CD4-positive, alpha-beta T cell (primary cell): ENCODE results near the gene KCNK1. TPM values are rescaled to one million over a fixed set of nuclear protein-coding genes. Genes with fewer than 3 reads are reported as not detected.

Source experiments
- ATAC-seq: fragments of 200-7000 bp; cut with Tn5 transposase; one replicate; pipeline ENCODE4 v1.10.0; 2022; ENCODE audit warnings: mild to moderate bottlenecking; ENCODE audit not compliant: poor library complexity
- CTCF ChIA-PET: fragments of 350-600 bp; sonication (Branson Sonifier 250); formaldehyde crosslinking; loops from one replicate; lab custom pipeline; 2021; ENCODE audit warnings: antibody characterized with exemption, inconsistent platforms; lab: Charles Lee
- POLR2A ChIA-PET: fragments of 350-600 bp; sonication (Branson Sonifier 250); formaldehyde crosslinking; loops from one replicate; lab custom pipeline; 2021; ENCODE audit warnings: antibody characterized with exemption, inconsistent platforms; lab: Charles Lee
- DNase-seq, 14 experiments: peaks; one replicate each; pipeline ENCODE4 v3.0.0-alpha.2; 2013 to 2020; ENCODE audit warnings: mixed read lengths in 2 of 14
- H3K27ac ChIP-seq, 2 donors: one replicate each; pipeline versions ENCODE4 v1.5.1 to v1.7.0; 2013; ENCODE audit warnings: low read length in 2 of 2, low read depth in 1 of 2, mild to moderate bottlenecking in 1 of 2
- H3K27me3 ChIP-seq, 2 experiments: 1 replicate in 1 of 2; 2 replicates in 1 of 2; pipeline versions ENCODE4 v1.6.1 to v1.7.0; 2013; ENCODE audit warnings: low read length in 2 of 2, control low read depth in 1 of 2, mild to moderate bottlenecking in 1 of 2, moderate library complexity in 1 of 2; ENCODE audit not compliant: insufficient read depth in 2 of 2, control insufficient read depth in 1 of 2
- H3K36me3 ChIP-seq: one replicate; pipeline ENCODE4 v1.6.1; 2013; ENCODE audit warnings: low read length, control low read depth; ENCODE audit not compliant: insufficient read depth
- H3K4me1 ChIP-seq: one replicate; pipeline ENCODE4 v1.6.1; 2013; ENCODE audit warnings: low read length, control low read depth; ENCODE audit not compliant: insufficient read depth
- H3K4me3 ChIP-seq: one replicate; pipeline ENCODE4 v1.5.1; 2013; ENCODE audit warnings: mild to moderate bottlenecking, low read length, moderate library complexity
- H3K9me3 ChIP-seq, 2 experiments: 1 replicate in 1 of 2; 2 replicates in 1 of 2; pipeline versions ENCODE4 v1.6.1 to v1.7.0; 2013; ENCODE audit warnings: low read length in 2 of 2, mild to moderate bottlenecking in 2 of 2, control low read depth in 1 of 2, moderate library complexity in 1 of 2; ENCODE audit not compliant: control insufficient read depth in 1 of 2, insufficient read depth in 1 of 2
- H3K27ac Mint-ChIP-seq: one replicate; pipeline ENCODE4 v1.8.0; 2020; ENCODE audit warnings: mixed read lengths
- H3K27me3 Mint-ChIP-seq: one replicate; pipeline ENCODE4 v1.8.0; 2021; ENCODE audit warnings: mixed read lengths
- H3K36me3 Mint-ChIP-seq: one replicate; pipeline ENCODE4 v1.8.0; 2021; ENCODE audit warnings: low read depth, mixed read lengths
- H3K4me1 Mint-ChIP-seq: one replicate; pipeline ENCODE4 v1.8.0; 2021; ENCODE audit warnings: low read depth, mixed read lengths
- H3K4me3 Mint-ChIP-seq: one replicate; pipeline ENCODE4 v1.8.0; 2020; ENCODE audit warnings: mild to moderate bottlenecking, mixed read lengths
- H3K9me3 Mint-ChIP-seq: one replicate; pipeline ENCODE4 v1.8.0; 2020; ENCODE audit warnings: mixed read lengths
- intact Hi-C, 2 experiments: fragments of 100-400 bp; cut with DNase I in 1 of 2; cut with micrococcal nuclease in 1 of 2; formaldehyde crosslinking; loops; one replicate each; pipeline versions ENCODE4 v1.15.1 to v1.9.0; 2023 to 2025; cut with DNase I, micrococcal nuclease
- total RNA-seq, 174 experiments: library from RNA in 2 of 174; stranded (reverse) in 2 of 174; gene quantifications; one replicate each; pipeline ENCODE4 v1.2.3 and lab custom pipeline; 2021 to 2026
- TF ChIP-seq, protein P1 (sequence below): fragments of 200-600 bp; IDR thresholded peaks from one replicate; pipeline ENCODE4 v1.8.0; 2022; ENCODE audit warnings: antibody characterized with exemption, mild to moderate bottlenecking

The KCNK1 gene
- total RNA-seq, 2 experiments from 2014 or later: not detected

DNA sequence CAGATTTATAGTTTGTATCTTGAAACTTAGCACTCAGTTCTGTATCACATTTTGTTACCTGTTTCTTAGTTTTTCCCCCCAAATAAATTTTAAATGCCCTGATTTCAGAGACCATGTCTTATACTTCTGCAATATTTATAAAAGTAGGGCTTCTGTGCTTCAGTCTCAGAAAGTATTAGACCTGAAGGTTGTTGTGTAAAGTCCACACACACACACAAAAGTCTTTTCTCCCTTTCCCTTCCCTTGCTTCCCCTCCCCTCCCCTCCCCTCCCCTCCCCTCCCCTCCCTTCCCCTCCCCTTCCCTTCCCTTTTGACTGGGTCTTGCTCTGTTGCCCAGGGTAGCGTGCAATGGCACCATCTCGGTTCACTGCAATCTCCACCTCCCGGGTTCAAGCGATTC is 41.0 kb upstream of the KCNK1 start:
- intact Hi-C loops: no loop called here
- Histone ChIP-seq H3K9me3 (peaks cover 0 to 4% of the 10 kb centered on the region in 2 experiments), H3K27ac (no peak overlapping the region), H3K27me3 (no peaks in the 10 kb centered on the region), H3K4me1 (no peaks in the 10 kb centered on the region), H3K36me3 (no peaks in the 10 kb centered on the region), H3K4me3 (no peak overlapping the region)
- TF ChIP-seq, protein P1, sequence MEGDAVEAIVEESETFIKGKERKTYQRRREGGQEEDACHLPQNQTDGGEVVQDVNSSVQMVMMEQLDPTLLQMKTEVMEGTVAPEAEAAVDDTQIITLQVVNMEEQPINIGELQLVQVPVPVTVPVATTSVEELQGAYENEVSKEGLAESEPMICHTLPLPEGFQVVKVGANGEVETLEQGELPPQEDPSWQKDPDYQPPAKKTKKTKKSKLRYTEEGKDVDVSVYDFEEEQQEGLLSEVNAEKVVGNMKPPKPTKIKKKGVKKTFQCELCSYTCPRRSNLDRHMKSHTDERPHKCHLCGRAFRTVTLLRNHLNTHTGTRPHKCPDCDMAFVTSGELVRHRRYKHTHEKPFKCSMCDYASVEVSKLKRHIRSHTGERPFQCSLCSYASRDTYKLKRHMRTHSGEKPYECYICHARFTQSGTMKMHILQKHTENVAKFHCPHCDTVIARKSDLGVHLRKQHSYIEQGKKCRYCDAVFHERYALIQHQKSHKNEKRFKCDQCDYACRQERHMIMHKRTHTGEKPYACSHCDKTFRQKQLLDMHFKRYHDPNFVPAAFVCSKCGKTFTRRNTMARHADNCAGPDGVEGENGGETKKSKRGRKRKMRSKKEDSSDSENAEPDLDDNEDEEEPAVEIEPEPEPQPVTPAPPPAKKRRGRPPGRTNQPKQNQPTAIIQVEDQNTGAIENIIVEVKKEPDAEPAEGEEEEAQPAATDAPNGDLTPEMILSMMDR: no peak
- CTCF ChIA-PET: no interaction called here
- Mint-ChIP-seq H3K4me1 (no peaks in the 10 kb centered on the region), H3K4me3 (no peak overlapping the region), H3K27me3 (peaks cover 18% of the 10 kb centered on the region), H3K27ac (no peak overlapping the region), H3K36me3 (no peaks in the 10 kb centered on the region), H3K9me3 (no peaks in the 10 kb centered on the region)
- no peak for DNase-seq
- POLR2A ChIA-PET: interaction anchor here (0.5 kb wide), 1 partner anchor 372 kb away, joined by 3 read pairs; no protein-coding TSS in a partner anchor
- no peak for ATAC-seq

DNA sequence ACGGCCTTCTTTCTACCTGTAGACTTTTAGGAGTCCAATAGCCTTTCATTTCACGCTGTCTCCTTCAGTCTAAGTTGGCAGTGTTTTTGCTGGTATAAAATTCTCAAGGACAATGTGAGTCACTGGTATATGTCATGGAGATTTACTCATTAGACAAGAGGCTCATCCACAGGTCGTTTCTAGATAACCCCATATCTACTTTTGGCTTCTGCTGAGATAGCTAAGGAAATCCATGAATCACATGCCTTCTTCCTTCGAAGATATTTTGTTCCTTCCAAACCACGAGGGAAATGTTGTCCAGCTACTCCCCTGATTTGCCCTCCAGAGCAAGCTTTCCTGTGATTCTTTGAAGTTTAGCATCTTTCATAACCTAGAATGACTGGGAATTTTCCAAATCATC is 38.5 kb upstream of the KCNK1 start:
- H3K27me3 ChIP-seq: no peaks in the 10 kb centered on the region
- no peak overlapping the region for H3K4me3 ChIP-seq
- intact Hi-C loops: no loop called here
- no peaks in the 10 kb centered on the region for H3K36me3 ChIP-seq
- Mint-ChIP-seq H3K36me3 (no peaks in the 10 kb centered on the region), H3K27ac (no peak overlapping the region), H3K4me3 (no peak overlapping the region), H3K27me3 (peaks cover 27% of the 10 kb centered on the region), H3K4me1 (no peaks in the 10 kb centered on the region), H3K9me3 (no peaks in the 10 kb centered on the region)
- DNase-seq (no peak), ATAC-seq (no peak)
- H3K9me3 ChIP-seq: no peaks in the 10 kb centered on the region
- CTCF ChIA-PET: no interaction called here
- TF ChIP-seq, protein P1: no peak
- no peaks in the 10 kb centered on the region for H3K4me1 ChIP-seq
- H3K27ac ChIP-seq: no peak overlapping the region
- POLR2A ChIA-PET: no interaction called here

DNA sequence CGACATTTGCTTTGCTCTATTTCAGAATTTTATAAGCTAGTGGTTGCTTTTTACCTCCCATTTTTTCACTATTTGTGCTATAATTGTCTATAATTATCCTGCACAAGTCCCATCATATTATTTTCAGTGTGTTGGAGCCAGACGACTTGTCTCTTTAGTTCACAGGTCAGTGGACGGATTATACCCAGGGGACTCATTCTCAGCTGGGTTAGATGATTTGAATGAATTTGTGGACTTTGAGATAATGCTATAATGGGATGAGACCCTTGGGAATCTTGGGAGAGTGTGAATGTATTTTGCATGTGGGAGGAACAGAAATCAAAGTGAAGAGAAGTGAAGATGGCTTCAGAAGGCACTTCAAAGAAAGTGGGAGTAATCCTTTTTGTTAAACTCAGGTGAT is 31.5 kb upstream of the KCNK1 start:
- no peaks in the 10 kb centered on the region for H3K36me3 ChIP-seq
- H3K9me3 Mint-ChIP-seq: no peaks in the 10 kb centered on the region
- no peaks in the 10 kb centered on the region for H3K4me1 Mint-ChIP-seq
- no peaks in the 10 kb centered on the region for H3K9me3 ChIP-seq
- ChIA-PET POLR2A (no interaction called here), CTCF (no interaction called here)
- no peak overlapping the region for H3K27ac Mint-ChIP-seq
- H3K27me3 ChIP-seq: no peaks in the 10 kb centered on the region
- ATAC-seq (no peak), DNase-seq (no peak)
- H3K27me3 Mint-ChIP-seq: peaks cover 32% of the 10 kb centered on the region
- no peaks in the 10 kb centered on the region for H3K4me1 ChIP-seq
- no peak overlapping the region for H3K4me3 ChIP-seq
- H3K4me3 Mint-ChIP-seq: no peak overlapping the region
- intact Hi-C loops: no loop called here
- TF ChIP-seq, protein P1: no peak
- H3K36me3 Mint-ChIP-seq: no peaks in the 10 kb centered on the region
- H3K27ac ChIP-seq: no peak overlapping the region
